Measurements from ENCODE around the gene PRPH2. TPM values are rescaled to one million over a fixed set of nuclear protein-coding genes. Genes with fewer than 3 reads are reported as not detected.

Gene PRPH2
- total RNA-seq, 1 donor from 2014 or later: 2.8 TPM

Small RNA genes within 50 kb of the gene (small RNA-seq; reads per million reads assigned to genes)
- gene RNU6-890P (ENCODE audit: low replicate concordance): not detected

Other genes with a start within 250 kb of the PRPH2 start
- gene UBR2, start 158.6 kb downstream of the PRPH2 start, total RNA-seq: 28.5 TPM
- gene TBCC, start 23.5 kb upstream of the PRPH2 start, total RNA-seq: 20.8 TPM
- 10.6 TPM for gene BICRAL, start 59.5 kb upstream of the PRPH2 start, total RNA-seq
- 88.3 TPM for gene RPL7L1, start 157.0 kb upstream of the PRPH2 start, total RNA-seq
- gene PTCRA, start 193.5 kb upstream of the PRPH2 start, total RNA-seq: not detected
- 18.1 TPM for gene CNPY3, start 206.9 kb upstream of the PRPH2 start, total RNA-seq
- 0.20 TPM for gene GNMT, start 238.2 kb upstream of the PRPH2 start, total RNA-seq